ENCODE data around the gene TVP23A.

TVP23A gene

DNA sequence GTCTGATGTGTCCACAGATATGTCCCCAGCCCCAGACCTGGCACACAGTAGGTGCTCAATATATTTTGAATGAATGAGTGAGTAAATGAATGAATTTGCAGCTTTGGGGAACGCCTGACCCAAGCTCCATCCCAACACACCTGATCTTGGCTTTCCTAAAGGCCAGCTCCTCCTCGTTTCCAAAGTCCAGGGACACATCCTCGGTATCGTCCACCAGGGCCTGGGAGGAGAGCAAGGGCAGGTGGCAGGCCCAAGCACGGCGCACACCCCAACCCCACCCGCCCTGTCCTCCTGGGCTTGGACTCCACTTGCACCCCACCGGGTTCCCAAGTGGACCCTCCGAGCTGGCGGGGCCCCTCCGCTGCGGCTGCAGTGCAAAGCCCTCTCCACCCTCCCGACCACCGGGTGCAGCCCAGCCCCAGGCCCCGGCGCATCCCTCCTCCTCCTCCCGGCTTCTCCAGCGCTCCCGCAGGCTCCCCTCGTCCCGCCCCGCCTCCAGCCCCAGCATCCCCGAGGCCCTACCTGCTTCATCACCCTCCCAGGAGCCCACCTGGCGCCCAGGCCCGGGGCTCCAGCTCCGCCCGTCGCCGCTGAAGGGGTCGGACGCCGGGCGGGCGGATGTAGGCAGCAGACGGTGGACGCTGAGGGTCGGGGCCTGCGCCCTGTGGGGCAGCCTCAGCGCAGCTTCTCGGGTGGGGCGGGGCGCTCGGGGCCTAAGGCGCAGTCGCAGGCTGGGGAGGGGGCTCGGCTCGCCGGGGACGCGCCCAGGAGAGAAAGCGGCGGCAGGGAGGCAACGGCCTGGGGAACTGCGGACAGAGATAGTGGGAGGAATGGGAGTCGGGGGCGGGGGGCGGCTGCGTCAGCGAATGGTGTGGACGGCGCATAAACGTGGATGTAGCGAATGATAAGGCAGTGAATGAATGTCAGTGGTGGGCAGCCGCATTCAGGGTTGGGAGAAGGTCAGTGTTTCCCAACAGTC lies at the start of gene TVP23A:
Gene TVP23A, minus strand, starts transcription at position 832 of the 979 bp plus-strand sequence. Its CDS starts 301 bp downstream, at position 531.
- no peak within 1 kb of the TSS for H3K4me3 ChIP-seq (ENCODE audit: severe bottlenecking)
- H3K36me3 ChIP-seq (ENCODE audit: low read depth), result no peaks in the 10 kb centered on the region
- ATAC-seq (ENCODE audit: low read depth), result no peak
- no peaks in the 10 kb centered on the region for H3K4me1 ChIP-seq (ENCODE audit: insufficient read depth, poor library complexity, severe bottlenecking)
- H3K27ac ChIP-seq (ENCODE audit: poor library complexity, severe bottlenecking), result no peak within 1 kb of the TSS
- TF ChIP-seq, protein P1, sequence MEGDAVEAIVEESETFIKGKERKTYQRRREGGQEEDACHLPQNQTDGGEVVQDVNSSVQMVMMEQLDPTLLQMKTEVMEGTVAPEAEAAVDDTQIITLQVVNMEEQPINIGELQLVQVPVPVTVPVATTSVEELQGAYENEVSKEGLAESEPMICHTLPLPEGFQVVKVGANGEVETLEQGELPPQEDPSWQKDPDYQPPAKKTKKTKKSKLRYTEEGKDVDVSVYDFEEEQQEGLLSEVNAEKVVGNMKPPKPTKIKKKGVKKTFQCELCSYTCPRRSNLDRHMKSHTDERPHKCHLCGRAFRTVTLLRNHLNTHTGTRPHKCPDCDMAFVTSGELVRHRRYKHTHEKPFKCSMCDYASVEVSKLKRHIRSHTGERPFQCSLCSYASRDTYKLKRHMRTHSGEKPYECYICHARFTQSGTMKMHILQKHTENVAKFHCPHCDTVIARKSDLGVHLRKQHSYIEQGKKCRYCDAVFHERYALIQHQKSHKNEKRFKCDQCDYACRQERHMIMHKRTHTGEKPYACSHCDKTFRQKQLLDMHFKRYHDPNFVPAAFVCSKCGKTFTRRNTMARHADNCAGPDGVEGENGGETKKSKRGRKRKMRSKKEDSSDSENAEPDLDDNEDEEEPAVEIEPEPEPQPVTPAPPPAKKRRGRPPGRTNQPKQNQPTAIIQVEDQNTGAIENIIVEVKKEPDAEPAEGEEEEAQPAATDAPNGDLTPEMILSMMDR (IDR thresholded peaks at IDR 0.05; ENCODE audit: poor library complexity, severe bottlenecking), result no peak
- H3K27me3 ChIP-seq (ENCODE audit: insufficient read depth, poor library complexity, severe bottlenecking), result no peaks in the 10 kb centered on the region
- no peak for DNase-seq (ENCODE audit: low spot score)
- H3K9me3 ChIP-seq (ENCODE audit: severe bottlenecking), result no peaks in the 10 kb centered on the region

DNA sequence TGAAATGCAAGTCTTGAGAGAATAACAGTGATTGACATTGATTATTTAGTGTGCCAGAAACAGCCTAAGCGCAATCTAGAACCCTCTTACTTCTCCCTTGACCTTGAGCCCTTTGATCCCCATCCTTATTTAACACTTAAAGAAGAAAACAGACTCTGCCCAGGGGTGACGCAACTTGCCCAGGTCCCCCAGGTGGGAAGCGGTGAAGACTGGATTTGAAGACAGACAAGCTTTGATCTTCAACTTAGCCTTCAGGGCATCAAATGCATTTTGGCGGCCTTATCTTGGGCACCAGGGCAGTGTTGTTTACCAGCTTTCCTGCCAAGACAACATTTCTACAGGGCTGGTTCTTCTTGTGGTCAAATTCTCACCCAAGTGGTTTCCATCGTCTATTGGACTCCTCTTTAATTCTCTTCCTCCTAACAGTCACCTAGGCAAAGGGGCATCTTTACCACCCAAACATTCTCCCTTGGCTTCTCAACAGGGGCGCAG lies 49.6 kb upstream of the TVP23A start:
- Histone ChIP-seq H3K4me1 (ENCODE audit: insufficient read depth, poor library complexity, severe bottlenecking) (peaks cover 14% of the 10 kb centered on the region), H3K36me3 (ENCODE audit: low read depth) (no peaks in the 10 kb centered on the region), H3K27ac (ENCODE audit: poor library complexity, severe bottlenecking) (no peak overlapping the region), H3K4me3 (ENCODE audit: severe bottlenecking) (no peak overlapping the region), H3K9me3 (ENCODE audit: severe bottlenecking) (no peaks in the 10 kb centered on the region), H3K27me3 (ENCODE audit: insufficient read depth, poor library complexity, severe bottlenecking) (no peaks in the 10 kb centered on the region)
- DNase-seq (ENCODE audit: low spot score), result no peak
- TF ChIP-seq, protein P1 (IDR thresholded peaks at IDR 0.05; ENCODE audit: poor library complexity, severe bottlenecking), result no peak
- ATAC-seq (ENCODE audit: low read depth), result no peak

DNA sequence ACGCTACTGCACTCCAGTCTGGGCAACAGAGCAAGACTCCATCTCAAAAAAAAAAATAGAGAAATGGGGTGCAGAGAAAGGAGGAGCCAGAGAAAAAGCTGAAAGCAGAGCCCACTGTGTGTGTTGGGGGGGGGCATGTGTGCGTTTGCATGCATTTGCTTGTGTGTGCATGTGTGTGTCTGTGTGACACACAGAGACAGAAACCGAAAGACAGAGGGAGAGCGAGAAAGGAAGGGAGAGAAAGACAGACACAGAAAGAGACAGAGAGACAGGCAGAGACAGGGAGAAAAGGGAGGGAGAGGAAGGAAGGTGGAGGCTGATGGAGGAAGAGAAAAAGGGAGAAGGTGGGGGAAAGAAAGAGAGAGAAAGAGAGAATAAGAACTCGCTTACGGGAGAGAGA lies 48.6 kb upstream of the TVP23A start:
- H3K4me1 ChIP-seq (ENCODE audit: insufficient read depth, poor library complexity, severe bottlenecking), result peaks cover 19% of the 10 kb centered on the region
- no peak overlapping the region for H3K27ac ChIP-seq (ENCODE audit: poor library complexity, severe bottlenecking)

GRCh38 chr16:10865991-10866966 lies 47.7 kb upstream of the TVP23A start:
- TF ChIP-seq, protein P1 (IDR thresholded peaks at IDR 0.05; ENCODE audit: poor library complexity, severe bottlenecking), result no peak
- H3K4me3 ChIP-seq (ENCODE audit: severe bottlenecking), result no peak overlapping the region
- no peaks in the 10 kb centered on the region for H3K36me3 ChIP-seq (ENCODE audit: low read depth)
- no peak for ATAC-seq (ENCODE audit: low read depth)
- peaks cover 18% of the 10 kb centered on the region for H3K4me1 ChIP-seq (ENCODE audit: insufficient read depth, poor library complexity, severe bottlenecking)
- no peak for DNase-seq (ENCODE audit: low spot score)
- H3K27me3 ChIP-seq (ENCODE audit: insufficient read depth, poor library complexity, severe bottlenecking), result no peaks in the 10 kb centered on the region
- H3K27ac ChIP-seq (ENCODE audit: poor library complexity, severe bottlenecking), result no peak overlapping the region
- no peaks in the 10 kb centered on the region for H3K9me3 ChIP-seq (ENCODE audit: severe bottlenecking)

More for the DNA sequence above, 48.6 kb upstream of the TVP23A start:
- DNase-seq (ENCODE audit: low spot score) (no peak), ATAC-seq (ENCODE audit: low read depth) (no peak)
- TF ChIP-seq, protein P1 (IDR thresholded peaks at IDR 0.05; ENCODE audit: poor library complexity, severe bottlenecking), result no peak
- no peak overlapping the region for H3K4me3 ChIP-seq (ENCODE audit: severe bottlenecking)
- H3K27me3 ChIP-seq (ENCODE audit: insufficient read depth, poor library complexity, severe bottlenecking), result no peaks in the 10 kb centered on the region
- no peaks in the 10 kb centered on the region for H3K9me3 ChIP-seq (ENCODE audit: severe bottlenecking)
- no peaks in the 10 kb centered on the region for H3K36me3 ChIP-seq (ENCODE audit: low read depth)
